Hepatocyte (in vitro differentiated cells): ENCODE data around the gene MTG2.

ENCODE experiments used
- CTCF ChIP-seq: fragments of 200-600 bp; sonication (generic); IDR thresholded peaks from 2 replicates; pipeline ENCODE4 v1.5.1; 2016; ENCODE audit warnings: antibody characterized with exemption, mild to moderate bottlenecking; ENCODE audit not compliant: poor library complexity
- EZH2 ChIP-seq: fragments of 200-600 bp; sonication (generic); IDR thresholded peaks from 2 replicates; pipeline ENCODE4 v1.6.1; 2016; ENCODE audit warnings: antibody characterized with exemption, mild to moderate bottlenecking, borderline replicate concordance
- EZH2phosphoT487 ChIP-seq: fragments of 200-600 bp; sonication (generic); IDR thresholded peaks from one replicate; pipeline ENCODE4 v1.6.1; 2018; ENCODE audit warnings: antibody characterized with exemption, mild to moderate bottlenecking, low read depth, moderate library complexity; ENCODE audit not compliant: unreplicated experiment, severe bottlenecking

- TF ChIP-seq CTCF (no peak), EZH2 (no peak), EZH2phosphoT487 (no peak)
Observed at GRCh38 chr20:62174021-62174804, 8.6 kb upstream of the MTG2 start.
